Measurements from ENCODE around the gene RAB8A. TPM values are rescaled to one million over a fixed set of nuclear protein-coding genes. Genes with fewer than 3 reads are reported as not detected.

The RAB8A gene
- total and polyA plus RNA-seq, 2 experiments from 2014 or later: 53.1 to 59.5 TPM

- TF ChIP-seq ZNF462 (CRISPR knock-in tag; IDR thresholded peaks at IDR 0.05) (no peak), CREB1 (CRISPR knock-in tag; IDR thresholded peaks at IDR 0.05; ENCODE audit: low read depth) (no peak)
Measured at GRCh38 chr19:16127776-16128371, 16.2 kb downstream of the RAB8A start (continued).

DNA sequence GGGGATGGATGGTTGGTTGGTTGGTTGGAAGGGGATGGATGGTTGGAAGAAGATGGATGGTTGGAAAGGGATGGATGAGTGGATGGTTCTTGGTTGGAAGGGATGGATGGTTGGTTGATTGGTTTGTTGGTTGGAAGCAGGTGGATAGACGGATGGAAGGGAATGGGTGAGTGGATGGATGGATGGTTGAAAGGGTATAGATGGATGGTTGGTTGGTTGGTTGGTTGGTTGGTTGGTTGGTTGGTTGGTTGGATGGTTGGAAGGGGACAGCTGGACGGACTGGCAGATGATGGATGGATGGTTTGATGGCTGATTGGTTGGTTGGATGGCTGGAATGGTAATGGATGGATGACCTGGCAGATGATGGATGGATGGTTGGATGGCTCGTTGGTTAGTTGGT, 20.0 kb downstream of the RAB8A start:
- peaks cover 9% of the 10 kb centered on the region for H3K36me3 ChIP-seq (ENCODE audit: insufficient read depth)
- H3K4me2 ChIP-seq: no peak overlapping the region
- DNase-seq (ENCODE audit: low spot score) (no peak), ATAC-seq (no peak)
- H3K27ac ChIP-seq (ENCODE audit: low read depth): no peak overlapping the region
- TF ChIP-seq REST (IDR thresholded peaks at IDR 0.05; ENCODE audit: unreplicated experiment): no peak
- no peak overlapping the region for H3K4me3 ChIP-seq
- H4K20me1 ChIP-seq (replicated peaks; ENCODE audit: insufficient read depth): peaks cover 3% of the 10 kb centered on the region; the same call in 1 of the 2 replicates
- H3K27me3 ChIP-seq (ENCODE audit: insufficient read depth): no peaks in the 10 kb centered on the region
- Mint-ChIP-seq H3K9me3 (peaks cover 2% of the 10 kb centered on the region; the same call in 2 of the 3 replicates), H3K36me3 (ENCODE audit: low read depth) (peaks cover 73% of the 10 kb centered on the region), H3K4me3 (no peak overlapping the region), H3K27me3 (ENCODE audit: insufficient read depth, low read depth, poor library complexity) (peaks cover 5% of the 10 kb centered on the region), H3K4me1 (0 out of 3 replicates have a peak, but pooled peaks cover under 1% of the 10 kb centered on the region), H3K27ac (no peak overlapping the region)
- no peaks in the 10 kb centered on the region for H3K9me2 ChIP-seq (ENCODE audit: insufficient read depth)
- H2AFZ ChIP-seq: no peak overlapping the region
- no peaks in the 10 kb centered on the region for H3F3A ChIP-seq (replicated peaks; ENCODE audit: low read depth)
- no peaks in the 10 kb centered on the region for H3K4me1 ChIP-seq (ENCODE audit: insufficient read depth)
- H3K79me2 ChIP-seq (replicated peaks; ENCODE audit: insufficient read depth): no peaks in the 10 kb centered on the region

Data from GM23338 (cell line).